Activated CD8-positive, alpha-beta memory T cell treated with anti-CD3 and anti-CD28 coated beads, Interleukin-2, amount 10 ng/mL, durations not matched to agents 7 days and 5 days (primary cell): ENCODE results near the gene TPM1. TPM values are rescaled to one million over a fixed set of nuclear protein-coding genes. Genes with fewer than 3 reads are reported as not detected.

Source experiments
- ATAC-seq: fragments of 150-1000 bp; cut with Tn5 transposase; one replicate; pipeline ENCODE4 v1.10.0; 2021; ENCODE audit warnings: moderate library complexity
- CTCF ChIA-PET: fragments of 350-600 bp; sonication (Branson Sonifier 250); formaldehyde crosslinking; loops from one replicate; lab custom pipeline; 2021; ENCODE audit warnings: antibody characterized with exemption; lab: Charles Lee
- DNase-seq: peaks from one replicate; pipeline ENCODE4 v3.0.0-alpha.2; 2020
- H3K27ac Mint-ChIP-seq: one replicate; pipeline ENCODE4 v1.8.0; 2021; ENCODE audit warnings: mild to moderate bottlenecking, mixed read lengths
- H3K27me3 Mint-ChIP-seq: one replicate; pipeline ENCODE4 v1.8.0; 2021; ENCODE audit warnings: mixed read lengths
- H3K36me3 Mint-ChIP-seq: one replicate; pipeline ENCODE4 v1.8.0; 2021; ENCODE audit warnings: mild to moderate bottlenecking, mixed read lengths
- H3K4me1 Mint-ChIP-seq: one replicate; pipeline ENCODE4 v1.8.0; 2021; ENCODE audit warnings: mixed read lengths
- H3K4me3 Mint-ChIP-seq: one replicate; pipeline ENCODE4 v1.8.0; 2021; ENCODE audit warnings: mild to moderate bottlenecking, moderate library complexity, mixed read lengths
- H3K9me3 Mint-ChIP-seq: one replicate; pipeline ENCODE4 v1.8.0; 2022; ENCODE audit warnings: low read depth, mixed read lengths
- total RNA-seq, 2 experiments: library from RNA; stranded (reverse); gene quantifications; one replicate each; pipeline ENCODE4 v1.2.3, GENCODE V29; 2021

Gene TPM1
- total RNA-seq, 2 experiments from 2014 or later: 4.1 to 5.5 TPM

DNA sequence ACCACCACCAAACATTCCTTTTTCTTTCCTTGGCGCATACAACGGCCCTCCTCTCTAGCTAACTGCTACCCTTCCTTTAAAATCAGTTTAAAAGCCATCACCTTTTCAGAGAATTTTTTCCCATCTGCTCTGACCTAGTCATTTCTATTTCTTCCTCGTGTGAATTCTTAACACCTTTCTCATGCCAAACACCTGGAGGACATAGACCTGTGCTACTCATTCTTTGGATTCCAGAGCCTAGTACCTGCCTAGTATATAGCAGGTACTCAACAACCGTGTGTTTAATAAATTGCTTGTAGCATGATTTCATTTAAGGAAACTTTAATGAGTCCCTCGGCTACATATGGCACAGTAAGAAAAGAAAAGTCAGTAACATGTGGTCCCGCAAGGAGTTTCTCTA, 2.0 kb upstream of the TPM1 start:
- Mint-ChIP-seq H3K4me1 (peaks cover 8% of the 10 kb centered on the region), H3K4me3 (no peak overlapping the region), H3K36me3 (no peaks in the 10 kb centered on the region), H3K27me3 (peaks cover 79% of the 10 kb centered on the region), H3K27ac (no peak overlapping the region), H3K9me3 (no peaks in the 10 kb centered on the region)
- CTCF ChIA-PET: interaction anchor here (1.3 to 3.0 kb wide), 2 partner anchors 8 to 11 kb away, joined by 3 to 16 read pairs; no protein-coding TSS in a partner anchor
- DNase-seq (no peak), ATAC-seq (no peak)

DNA sequence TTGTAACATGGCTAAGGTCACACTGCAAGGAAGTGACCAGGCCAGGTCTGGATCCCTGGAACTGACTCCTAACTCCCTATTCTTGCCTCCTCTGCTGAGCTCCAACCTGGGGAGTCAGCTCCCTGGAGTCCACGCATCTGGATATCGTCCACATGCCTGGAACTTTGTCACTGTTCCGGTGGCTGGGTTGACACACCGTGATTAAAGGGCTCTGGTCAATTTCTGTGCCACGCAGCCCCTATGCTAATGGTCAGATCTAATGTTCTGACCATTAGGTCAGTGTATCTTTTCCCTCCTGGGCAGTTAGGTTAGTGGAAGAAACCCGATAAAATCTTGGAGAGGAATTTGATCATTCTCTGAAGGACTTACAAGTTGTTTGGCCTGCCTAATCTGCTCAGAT, 1.6 kb upstream of the TPM1 start:
- Mint-ChIP-seq H3K4me1 (peaks cover 8% of the 10 kb centered on the region), H3K27ac (no peak overlapping the region), H3K27me3 (peaks cover 83% of the 10 kb centered on the region), H3K9me3 (no peaks in the 10 kb centered on the region), H3K4me3 (no peak overlapping the region), H3K36me3 (no peaks in the 10 kb centered on the region)
- DNase-seq (no peak), ATAC-seq (no peak)
- CTCF ChIA-PET: interaction anchor here (1.3 kb wide), 1 partner anchor 11 kb away, joined by 3 read pairs; no protein-coding TSS in a partner anchor

DNA sequence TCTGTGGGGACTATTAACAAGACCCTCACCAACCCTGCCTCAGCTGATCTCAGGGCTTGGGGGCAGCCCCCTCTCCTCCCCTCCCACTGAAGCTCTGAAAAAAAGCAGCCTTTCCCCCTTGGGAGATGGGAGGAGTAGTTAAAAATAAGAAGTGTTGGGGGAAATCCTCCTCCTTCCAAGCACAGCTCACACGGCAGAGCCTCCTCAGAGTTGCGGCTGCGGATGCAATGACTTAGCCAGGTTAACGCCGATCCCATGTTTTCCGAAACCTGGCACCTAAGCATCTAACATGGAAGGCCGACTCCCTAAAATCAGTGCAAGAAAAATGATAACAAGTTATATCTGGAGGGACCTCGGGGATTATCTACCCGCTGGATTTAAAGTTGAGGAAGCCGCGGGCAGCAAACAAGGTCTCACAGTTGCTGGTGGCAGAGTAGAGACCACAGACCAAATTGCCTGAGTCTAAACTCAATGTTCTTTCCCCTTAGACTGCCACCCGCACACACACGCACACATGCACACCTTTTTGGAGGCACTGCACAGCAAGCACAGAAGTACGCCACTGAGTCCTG, 1.1 kb upstream of the TPM1 start:
- Mint-ChIP-seq H3K36me3 (no peaks in the 10 kb centered on the region), H3K9me3 (no peaks in the 10 kb centered on the region), H3K27me3 (peaks cover 86% of the 10 kb centered on the region), H3K4me1 (peaks cover 8% of the 10 kb centered on the region), H3K4me3 (no peak overlapping the region), H3K27ac (no peak overlapping the region)
- DNase-seq (no peak), ATAC-seq (no peak)
- CTCF ChIA-PET: interaction anchor here (1.3 kb wide), 1 partner anchor 11 kb away, joined by 3 read pairs; no protein-coding TSS in a partner anchor

DNA sequence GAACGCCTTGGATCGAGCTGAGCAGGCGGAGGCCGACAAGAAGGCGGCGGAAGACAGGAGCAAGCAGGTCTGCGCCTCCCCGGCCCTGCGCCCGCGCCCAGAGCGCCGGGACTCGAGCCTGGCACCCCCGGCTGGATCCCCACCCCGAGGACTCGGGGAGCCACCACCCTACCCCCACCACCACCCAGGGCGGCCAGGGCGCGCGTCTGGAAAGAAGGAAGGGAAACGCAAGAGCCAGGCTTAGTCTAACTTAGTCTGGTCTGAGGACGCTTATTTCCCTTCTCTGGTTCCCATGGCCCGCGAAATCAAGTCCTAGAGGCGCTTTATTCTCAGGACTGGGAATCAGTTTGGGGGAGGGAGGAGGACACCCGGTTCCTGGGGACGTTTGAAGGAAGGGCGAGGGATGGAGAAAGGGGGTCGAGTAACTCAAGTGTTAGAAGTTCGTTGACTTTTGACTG, 359 bp downstream of the TPM1 start:
- peaks cover 14% of the 10 kb centered on the region for H3K4me1 Mint-ChIP-seq

DNA sequence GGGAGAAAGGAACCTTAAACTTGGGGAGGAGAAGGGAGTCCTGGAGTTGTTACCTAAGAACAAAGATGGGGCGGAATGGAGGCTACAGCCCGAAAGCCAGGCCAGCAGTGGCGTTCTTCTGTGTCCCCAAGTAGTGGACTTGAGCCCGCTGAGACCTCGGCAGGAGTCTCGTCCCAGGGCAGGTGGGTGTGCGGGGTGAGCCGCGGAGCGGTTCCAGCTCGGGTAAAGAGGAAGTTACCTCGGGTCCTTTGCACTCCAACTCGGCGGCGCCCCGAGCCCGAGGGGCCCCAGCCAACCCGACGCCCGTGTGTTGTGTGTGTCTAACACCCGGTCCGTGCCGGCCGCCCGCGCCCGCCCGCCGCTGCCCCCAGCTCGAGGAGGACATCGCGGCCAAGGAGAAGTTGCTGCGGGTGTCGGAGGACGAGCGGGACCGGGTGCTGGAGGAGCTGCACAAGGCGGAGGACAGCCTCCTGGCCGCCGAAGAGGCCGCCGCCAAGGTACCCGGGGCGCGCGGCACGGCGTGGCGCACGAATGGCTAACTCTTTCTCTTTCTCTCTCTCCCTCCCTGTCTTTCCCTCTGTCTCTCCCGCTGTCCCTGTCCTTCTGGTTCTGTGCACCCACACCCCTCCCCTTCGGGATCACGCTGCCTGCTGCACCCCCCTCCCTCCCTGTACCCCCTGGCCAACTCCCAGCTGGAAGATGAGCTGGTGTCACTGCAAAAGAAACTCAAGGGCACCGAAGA, 959 bp downstream of the TPM1 start:
- peak overlapping the region; percentile 33 for H3K4me3 Mint-ChIP-seq
- no peaks in the 10 kb centered on the region for H3K9me3 Mint-ChIP-seq
- no peaks in the 10 kb centered on the region for H3K36me3 Mint-ChIP-seq
- no peak for DNase-seq
- CTCF ChIA-PET: interaction anchor here (0.8 to 7.4 kb wide), 2 partner anchors 12 to 49 kb away, joined by 3 to 119 read pairs; no protein-coding TSS in a partner anchor
- no peak for ATAC-seq
- no peak overlapping the region for H3K27ac Mint-ChIP-seq
- peaks cover 90% of the 10 kb centered on the region for H3K27me3 Mint-ChIP-seq
- peaks cover 15% of the 10 kb centered on the region for H3K4me1 Mint-ChIP-seq

More for the DNA sequence above, 359 bp downstream of the TPM1 start:
- DNase-seq (no peak), ATAC-seq (no peak)
- no peak overlapping the region for H3K27ac Mint-ChIP-seq
- H3K4me3 Mint-ChIP-seq: peak overlapping the region; percentile 33
- no peaks in the 10 kb centered on the region for H3K36me3 Mint-ChIP-seq
- CTCF ChIA-PET: no interaction called here
- peaks cover 95% of the 10 kb centered on the region for H3K27me3 Mint-ChIP-seq
- no peaks in the 10 kb centered on the region for H3K9me3 Mint-ChIP-seq

DNA sequence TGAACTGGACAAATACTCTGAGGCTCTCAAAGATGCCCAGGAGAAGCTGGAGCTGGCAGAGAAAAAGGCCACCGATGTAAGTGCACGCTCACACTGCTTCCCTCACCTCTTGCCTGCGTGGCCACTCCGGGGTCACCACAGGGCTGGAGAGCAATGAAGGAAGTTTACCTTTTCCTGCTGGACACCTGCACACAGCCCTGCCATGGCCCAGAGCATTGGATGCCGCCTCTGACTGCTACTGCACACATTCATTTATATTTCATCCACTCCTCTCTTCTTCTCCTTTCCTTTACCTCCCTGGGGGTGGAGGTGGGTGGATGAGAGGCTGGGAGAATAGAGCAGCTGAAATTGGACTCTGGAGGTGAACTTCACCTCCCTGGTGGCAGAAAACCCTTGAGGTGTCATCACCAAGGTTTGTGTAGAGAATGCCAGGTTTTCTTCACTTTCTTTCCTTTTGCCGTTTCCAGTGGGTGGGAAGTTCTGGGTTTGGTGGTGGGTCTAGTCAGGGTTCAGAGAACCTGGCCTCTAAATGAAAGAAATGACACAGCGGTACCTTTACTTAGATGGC, 1.6 kb downstream of the TPM1 start:
- Mint-ChIP-seq H3K27me3 (peaks cover 88% of the 10 kb centered on the region), H3K4me3 (no peak overlapping the region), H3K4me1 (peaks cover 20% of the 10 kb centered on the region), H3K27ac (no peak overlapping the region), H3K9me3 (no peaks in the 10 kb centered on the region), H3K36me3 (no peaks in the 10 kb centered on the region)
- CTCF ChIA-PET: interaction anchor here (0.6 to 7.4 kb wide), 4 partner anchors 11 to 114 kb away, joined by 3 to 119 read pairs (median 4); no protein-coding TSS in a partner anchor
- ATAC-seq (no peak), DNase-seq (no peak)

DNA sequence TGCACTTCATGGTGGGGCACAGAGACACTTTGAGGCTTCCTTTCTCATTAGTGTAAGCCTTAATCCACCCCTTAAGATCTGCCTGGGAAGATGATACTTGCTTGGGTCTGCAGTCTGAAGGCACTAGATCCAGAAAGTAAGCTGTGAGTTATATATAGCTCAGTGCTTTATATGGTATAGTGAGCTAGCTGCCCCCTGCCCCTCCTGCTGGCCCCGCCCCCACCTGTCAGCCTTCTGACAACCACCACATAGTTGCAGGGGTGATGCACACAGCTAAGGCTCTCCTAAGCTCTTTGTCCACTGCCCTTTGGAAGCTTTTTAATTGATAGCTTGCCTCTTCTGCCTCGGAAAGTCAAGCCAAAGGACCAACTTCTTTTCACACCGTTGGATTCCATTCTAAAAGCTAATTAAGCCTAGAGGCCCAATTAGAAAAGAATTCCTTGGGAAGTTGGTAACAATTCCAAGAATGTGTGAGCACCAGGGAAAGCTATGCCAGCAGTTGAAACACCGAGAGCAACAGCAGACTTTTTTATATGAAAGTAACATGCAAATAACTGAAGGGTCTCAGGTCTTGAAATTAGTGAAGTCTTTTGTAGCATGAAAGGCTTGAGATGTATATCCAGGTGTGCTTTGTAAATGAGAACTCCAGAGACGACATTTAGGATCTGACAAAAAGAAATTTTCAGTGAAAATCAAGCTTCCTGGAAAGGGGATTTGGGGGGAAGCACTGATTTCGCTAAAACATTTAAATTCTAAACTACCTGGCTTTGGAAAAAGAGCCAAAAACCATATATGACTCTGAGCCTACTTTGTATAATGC, 2.3 kb downstream of the TPM1 start:
- Mint-ChIP-seq H3K27ac (no peak overlapping the region), H3K9me3 (no peaks in the 10 kb centered on the region), H3K4me3 (no peak overlapping the region), H3K4me1 (peaks cover 26% of the 10 kb centered on the region), H3K36me3 (no peaks in the 10 kb centered on the region), H3K27me3 (peaks cover 88% of the 10 kb centered on the region)
- CTCF ChIA-PET: interaction anchor here (0.6 to 7.4 kb wide), 5 partner anchors 12 to 113 kb away, joined by 3 to 119 read pairs (median 4); no protein-coding TSS in a partner anchor
- ATAC-seq (no peak), DNase-seq (no peak)

DNA sequence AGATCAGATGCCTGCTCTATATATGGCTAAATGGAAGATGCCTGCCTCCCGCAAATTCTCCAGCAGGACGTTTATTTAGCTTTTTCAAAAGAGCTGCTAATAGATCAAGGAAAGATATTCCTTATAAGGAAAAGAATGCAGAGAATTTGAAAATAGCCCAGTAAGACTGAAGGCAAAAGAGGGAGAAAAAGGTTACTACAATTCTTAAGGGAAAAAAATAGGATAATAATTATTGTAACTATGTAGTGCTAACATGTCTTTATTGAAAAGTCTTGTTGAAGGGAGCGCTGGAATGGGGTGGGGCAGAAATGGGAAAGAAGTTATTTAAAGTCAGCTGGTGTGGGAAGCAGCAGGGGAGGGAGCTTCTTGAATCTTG, 2.9 kb downstream of the TPM1 start:
- H3K27ac Mint-ChIP-seq: no peak overlapping the region
- no peak overlapping the region for H3K4me3 Mint-ChIP-seq
- peaks cover 87% of the 10 kb centered on the region for H3K27me3 Mint-ChIP-seq
- no peaks in the 10 kb centered on the region for H3K36me3 Mint-ChIP-seq
- H3K4me1 Mint-ChIP-seq: peaks cover 29% of the 10 kb centered on the region
- no peaks in the 10 kb centered on the region for H3K9me3 Mint-ChIP-seq
- ATAC-seq: no peak
- DNase-seq: no peak
- CTCF ChIA-PET: interaction anchor here (1.0 to 7.4 kb wide), 4 partner anchors 12 to 55 kb away, joined by 3 to 119 read pairs (median 4); no protein-coding TSS in a partner anchor

DNA sequence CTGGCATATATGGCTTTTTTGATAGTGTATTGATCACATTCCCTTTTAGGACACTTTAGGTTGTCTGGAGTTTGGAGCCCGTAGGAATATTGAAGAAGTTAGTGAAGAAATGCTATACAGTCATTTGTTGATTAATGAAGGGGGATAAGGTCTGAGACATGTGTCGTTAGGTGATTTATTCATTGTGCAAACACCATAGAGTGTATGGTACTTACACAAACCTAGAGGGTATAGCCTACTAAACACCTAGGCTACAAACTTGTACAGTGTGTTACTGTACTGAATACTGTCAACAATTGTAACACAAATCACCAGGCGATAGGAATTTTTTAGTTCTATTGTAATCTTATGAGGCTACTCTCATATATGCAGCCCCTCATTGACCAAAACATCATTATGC, 3.3 kb downstream of the TPM1 start:
- Mint-ChIP-seq H3K27ac (no peak overlapping the region), H3K27me3 (peaks cover 86% of the 10 kb centered on the region), H3K4me1 (peaks cover 29% of the 10 kb centered on the region), H3K4me3 (no peak overlapping the region), H3K36me3 (no peaks in the 10 kb centered on the region), H3K9me3 (no peaks in the 10 kb centered on the region)
- DNase-seq (no peak), ATAC-seq (no peak)
- CTCF ChIA-PET: interaction anchor here (1.0 to 7.4 kb wide), 4 partner anchors 11 to 55 kb away, joined by 3 to 119 read pairs (median 4); no protein-coding TSS in a partner anchor

DNA sequence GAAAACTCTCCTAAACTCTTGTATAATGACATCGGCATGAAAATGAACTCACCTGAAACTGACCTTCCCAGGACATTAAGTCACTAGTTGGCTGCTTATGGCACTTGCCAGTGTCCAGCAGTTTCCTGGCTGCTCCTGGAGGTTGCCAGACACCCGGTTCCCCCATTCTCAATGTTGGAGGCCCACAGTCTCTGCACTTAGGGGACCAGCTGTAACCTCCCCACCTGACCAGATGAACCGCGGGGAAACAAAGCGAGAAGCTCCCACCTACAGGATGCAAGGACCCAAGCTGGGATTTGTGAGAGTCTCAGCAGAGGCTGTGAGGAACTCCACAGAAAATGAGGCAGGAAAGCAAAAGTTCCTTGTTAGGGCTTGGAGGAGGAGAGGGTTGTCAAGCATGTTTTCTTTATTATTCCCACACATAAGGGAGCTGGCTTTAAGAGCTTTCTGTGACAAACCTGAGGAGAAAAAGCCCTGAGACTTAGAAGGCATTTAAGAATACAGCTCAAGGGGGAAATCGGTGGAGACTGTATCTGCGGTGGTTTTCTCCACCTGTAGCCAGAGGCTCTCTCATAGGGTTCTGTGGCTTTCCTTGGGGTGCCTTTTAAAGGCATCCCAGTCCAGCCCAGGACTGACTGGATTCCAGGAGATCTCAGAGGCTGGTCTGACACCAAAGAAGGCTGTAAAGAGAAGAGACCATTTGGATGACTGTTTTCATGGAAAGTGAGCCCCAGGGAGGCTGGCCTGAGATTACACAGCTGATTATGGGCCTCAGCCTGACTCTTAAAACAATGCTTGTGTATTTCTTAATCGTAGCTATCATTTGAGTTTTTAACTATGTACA, 4.6 kb downstream of the TPM1 start:
- ATAC-seq (no peak), DNase-seq (no peak)
- no peaks in the 10 kb centered on the region for H3K36me3 Mint-ChIP-seq
- no peak overlapping the region for H3K27ac Mint-ChIP-seq
- CTCF ChIA-PET: interaction anchor here (0.6 to 7.4 kb wide), 37 partner anchors 8 to 1052 kb away, joined by 3 to 119 read pairs (median 4); partner anchors contain the start of gene RPS27L
- H3K27me3 Mint-ChIP-seq: peaks cover 75% of the 10 kb centered on the region
- peaks cover 25% of the 10 kb centered on the region for H3K4me1 Mint-ChIP-seq
- H3K9me3 Mint-ChIP-seq: no peaks in the 10 kb centered on the region
- peak overlapping the region; percentile 81 for H3K4me3 Mint-ChIP-seq

DNA sequence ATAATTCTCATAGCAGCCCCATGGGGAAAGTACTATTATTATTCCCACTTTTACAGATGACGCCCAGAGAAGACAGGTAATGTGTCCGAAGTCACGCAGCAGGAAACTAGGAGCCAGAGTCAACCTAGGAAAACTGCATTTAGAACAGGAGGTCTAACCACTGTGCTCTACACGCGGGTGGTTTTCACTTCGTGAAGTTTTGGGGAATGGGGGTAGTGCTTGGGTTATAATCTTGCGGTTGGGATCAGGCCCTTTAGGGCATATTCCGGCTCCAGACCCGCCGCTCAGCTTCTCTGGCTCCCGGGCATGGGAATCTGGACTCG, 5.2 kb downstream of the TPM1 start:
- Mint-ChIP-seq H3K4me1 (peaks cover 25% of the 10 kb centered on the region), H3K27ac (no peak overlapping the region), H3K4me3 (peak overlapping the region; percentile 81), H3K9me3 (no peaks in the 10 kb centered on the region), H3K36me3 (no peaks in the 10 kb centered on the region), H3K27me3 (peaks cover 72% of the 10 kb centered on the region)
- no peak for DNase-seq
- ATAC-seq: no peak
- CTCF ChIA-PET: interaction anchor here (0.6 to 7.4 kb wide), 40 partner anchors 9 to 1051 kb away, joined by 3 to 119 read pairs (median 4); partner anchors contain the start of gene RPS27L
